DMS53 treated with DMSO at 0.1 percent for 48 hours (cell line): ENCODE data around the gene RSPH10B.
A peak's percentile ranks its signal among the peaks of the same experiment; 100 is the strongest.
"Not testable (repeated sequence)": the region's sequence is repeated elsewhere in the genome, so short reads cannot be mapped to it uniquely, and the experiment has no call there.

Experiments
- DNase-seq: peaks from one replicate; lab custom pipeline; 2025; ENCODE audit not compliant: unreplicated experiment; lab: John Stamatoyannopoulos, UW

The RSPH10B gene

GRCh38 chr7:5970347-5970911 lies at the start of gene RSPH10B:
RSPH10B (minus strand) TSS chr7:5970689; CDS start chr7:5967116, 3,573 bp downstream.
- not testable (repeated sequence) for DNase-seq

GRCh38 chr7:6016653-6016966 lies 46.1 kb upstream of the RSPH10B start:
- no peak for DNase-seq

- peak; percentile 76 for DNase-seq
These were observed 45.6 kb upstream of the RSPH10B start for GRCh38 chr7:6015917-6016652.

- peak; percentile 83 for DNase-seq
These were observed 42.0 kb upstream of the RSPH10B start for GRCh38 chr7:6012355-6013104.

- DNase-seq: no peak
These were observed 41.1 kb upstream of the RSPH10B start for GRCh38 chr7:6011541-6011940.

GRCh38 chr7:6010370-6010769 lies 39.9 kb upstream of the RSPH10B start:
- not testable (repeated sequence) for DNase-seq

GRCh38 chr7:6008668-6009611 lies 38.5 kb upstream of the RSPH10B start, which contains the start of the genes AIMP2 and PMS2:
AIMP2 (plus strand) TSS chr7:6009272; CDS start chr7:6009364, 92 bp downstream.
PMS2 (minus strand) TSS chr7:6009049; CDS start chr7:6009019, 30 bp downstream.
- peak; percentile 99 for DNase-seq

GRCh38 chr7:6007835-6008590 lies 37.5 kb upstream of the RSPH10B start:
- not testable (repeated sequence) for DNase-seq

GRCh38 chr7:6007386-6007785 lies 36.9 kb upstream of the RSPH10B start:
- no peak for DNase-seq

- peak; percentile 71 for DNase-seq
These were observed 26.8 kb upstream of the RSPH10B start for GRCh38 chr7:5997210-5997808.

GRCh38 chr7:5987061-5987460 lies 16.6 kb upstream of the RSPH10B start:
- not testable (repeated sequence) for DNase-seq

- DNase-seq: not testable (repeated sequence)
These were observed 9.3 kb upstream of the RSPH10B start for GRCh38 chr7:5979680-5980314.

GRCh38 chr7:5973580-5973979 lies 3.1 kb upstream of the RSPH10B start:
- DNase-seq: not testable (repeated sequence)

GRCh38 chr7:5963810-5964209 lies 6.7 kb downstream of the RSPH10B start:
- DNase-seq: not testable (repeated sequence)

- not testable (repeated sequence) for DNase-seq
These were observed 7.3 kb downstream of the RSPH10B start for GRCh38 chr7:5963205-5963604.

- not testable (repeated sequence) for DNase-seq
These were observed 35.5 kb downstream of the RSPH10B start for GRCh38 chr7:5934945-5935450.

- not testable (repeated sequence) for DNase-seq
These were observed 38.4 kb downstream of the RSPH10B start for GRCh38 chr7:5931905-5932644.

GRCh38 chr7:5931250-5931649 lies 39.2 kb downstream of the RSPH10B start:
- not testable (repeated sequence) for DNase-seq
